WTC11 (cell line): Measurements from ENCODE around the gene FOXA2. TPM values are rescaled to one million over a fixed set of nuclear protein-coding genes. Genes with fewer than 3 reads are reported as not detected.
"Not testable (repeated sequence)": the region's sequence is repeated elsewhere in the genome, so short reads cannot be mapped to it uniquely, and the experiment has no call there.

ENCODE experiments used
- ATAC-seq: fragments of 200-7000 bp; cut with Tn5 transposase; 2 replicates; pipeline ENCODE4 v1.10.0; 2021; ENCODE audit warnings: mild to moderate bottlenecking, moderate library complexity
- CTCF ChIA-PET: fragments of 300-600 bp; sonication (Branson Sonifier 250); formaldehyde crosslinking; loops from one replicate; lab custom pipeline; 2021; ENCODE audit warnings: antibody characterized with exemption; lab: Charles Lee
- POLR2A ChIA-PET: fragments of 350-600 bp; sonication (Branson Sonifier 250); formaldehyde crosslinking; loops from one replicate; lab custom pipeline; 2021; ENCODE audit warnings: antibody characterized with exemption; lab: Charles Lee
- DNase-seq: peaks from one replicate; pipeline ENCODE4 v3.0.0; 2021; ENCODE audit warnings: low spot score
- H3K27ac Mint-ChIP-seq: 2 replicates; pipeline ENCODE4 v1.8.0; 2021; ENCODE audit warnings: mixed read lengths
- H3K27me3 Mint-ChIP-seq: 2 replicates; pipeline ENCODE4 v1.8.0; 2021; ENCODE audit warnings: low read depth, mild to moderate bottlenecking, moderate library complexity, mixed read lengths
- H3K36me3 Mint-ChIP-seq: 2 replicates; pipeline ENCODE4 v1.8.0; 2021; ENCODE audit warnings: mixed read lengths
- H3K4me1 Mint-ChIP-seq: 2 replicates; pipeline ENCODE4 v1.8.0; 2022; ENCODE audit warnings: mixed read lengths
- H3K4me3 Mint-ChIP-seq: 2 replicates; pipeline ENCODE4 v1.8.0; 2021; ENCODE audit warnings: mild to moderate bottlenecking, moderate library complexity, mixed read lengths
- H3K9me3 Mint-ChIP-seq: 2 replicates; pipeline ENCODE4 v1.8.0; 2021; ENCODE audit warnings: mixed read lengths
- CBFB ChIP-seq: sonication (generic); formaldehyde crosslinking; IDR thresholded peaks from 2 replicates; pipeline ENCODE4 v1.8.1; 2022; ENCODE audit warnings: mild to moderate bottlenecking, low read depth, missing genetic modification reagents
- CREM ChIP-seq: sonication (generic); formaldehyde crosslinking; IDR thresholded peaks from 2 replicates; pipeline ENCODE4 v1.8.1; 2022; ENCODE audit warnings: mild to moderate bottlenecking, missing genetic modification reagents, moderate library complexity
- FOXK1 ChIP-seq: sonication (generic); formaldehyde crosslinking; IDR thresholded peaks from 2 replicates; pipeline ENCODE4 v1.8.0; 2022; ENCODE audit warnings: mild to moderate bottlenecking, moderate library complexity, missing genetic modification reagents
- HMGA2 ChIP-seq: fragments of 250-450 bp; sonication (Bioruptor Pico); IDR thresholded peaks from 2 replicates; pipeline ENCODE4 v1.4.0; 2021; ENCODE audit warnings: mild to moderate bottlenecking, moderate library complexity
- NFE2L1 ChIP-seq: sonication (generic); formaldehyde crosslinking; IDR thresholded peaks from 2 replicates; pipeline ENCODE4 v1.8.1; 2023; ENCODE audit warnings: missing genetic modification reagents
- NR1H2 ChIP-seq: sonication (generic); formaldehyde crosslinking; IDR thresholded peaks from 2 replicates; pipeline ENCODE4 v1.9.0; 2021; ENCODE audit warnings: mild to moderate bottlenecking, moderate library complexity, missing genetic modification reagents
- RELA ChIP-seq: sonication (generic); formaldehyde crosslinking; IDR thresholded peaks from 2 replicates; pipeline ENCODE4 v1.8.1; 2022; ENCODE audit warnings: missing genetic modification reagents, mild to moderate bottlenecking, borderline replicate concordance
- ZNF138 ChIP-seq: sonication (generic); formaldehyde crosslinking; conservative IDR thresholded peaks from 2 replicates; pipeline ENCODE4 v1.8.1; 2022; ENCODE audit warnings: mild to moderate bottlenecking, moderate library complexity, missing genetic modification reagents
- total RNA-seq: library from RNA; stranded (reverse); gene quantifications from 3 replicates; pipeline ENCODE4 v1.2.3, GENCODE V29; 2021
- TF ChIP-seq, protein P1 (sequence below): fragments of 250-450 bp; sonication (Bioruptor Pico); IDR thresholded peaks from 2 replicates; pipeline ENCODE4 v1.9.0; 2021; ENCODE audit warnings: mild to moderate bottlenecking, borderline replicate concordance
- TF ChIP-seq, protein P2 (sequence below): sonication (generic); formaldehyde crosslinking; IDR thresholded peaks from 2 replicates; pipeline ENCODE4 v1.8.1; 2023; ENCODE audit warnings: mild to moderate bottlenecking, missing genetic modification reagents, moderate library complexity
- TF ChIP-seq, protein P3 (sequence below): sonication (generic); formaldehyde crosslinking; IDR thresholded peaks from 2 replicates; pipeline ENCODE4 v1.8.1; 2023; ENCODE audit warnings: mild to moderate bottlenecking, missing genetic modification reagents, moderate library complexity
- TF ChIP-seq, protein P4 (sequence below): fragments of 200-600 bp; IDR thresholded peaks from 2 replicates; pipeline ENCODE4 v1.8.0; 2022; ENCODE audit warnings: antibody characterized with exemption
- TF ChIP-seq, protein P5 (sequence below): sonication (generic); formaldehyde crosslinking; conservative IDR thresholded peaks from 2 replicates; pipeline ENCODE4 v1.8.1; 2023; ENCODE audit warnings: mild to moderate bottlenecking, low read depth, missing genetic modification reagents, moderate library complexity
- TF ChIP-seq, protein P6 (sequence below): sonication (generic); formaldehyde crosslinking; IDR thresholded peaks from 2 replicates; pipeline ENCODE4 v1.8.0; 2022; ENCODE audit warnings: mild to moderate bottlenecking, missing genetic modification reagents
- TF ChIP-seq, protein P7 (sequence below): sonication (generic); formaldehyde crosslinking; IDR thresholded peaks from 2 replicates; pipeline ENCODE4 v1.8.1; 2022; ENCODE audit warnings: missing genetic modification reagents, borderline replicate concordance

The FOXA2 gene
- total RNA-seq, 1 experiment from 2014 or later: 3.1 TPM

DNA sequence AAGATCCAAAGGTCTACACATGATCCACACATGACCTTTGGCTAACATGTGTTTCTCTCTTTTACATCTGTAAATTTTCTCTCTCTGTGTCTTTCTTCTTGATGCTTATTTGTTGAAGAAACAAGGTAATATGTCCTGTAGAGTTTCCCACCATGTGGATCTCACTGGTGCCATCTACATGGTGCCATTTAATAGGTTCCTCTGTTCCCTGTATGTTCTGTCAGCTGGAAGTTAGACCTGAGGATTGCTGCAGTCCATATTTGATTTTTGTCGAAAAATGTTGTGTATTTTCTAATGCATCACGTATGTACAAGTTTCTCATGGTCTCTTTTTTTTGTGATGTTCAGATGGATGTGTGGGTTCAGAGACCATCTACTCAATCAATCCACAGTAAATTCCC, 30.0 kb downstream of the FOXA2 start (continued):
- TF ChIP-seq, protein P1, sequence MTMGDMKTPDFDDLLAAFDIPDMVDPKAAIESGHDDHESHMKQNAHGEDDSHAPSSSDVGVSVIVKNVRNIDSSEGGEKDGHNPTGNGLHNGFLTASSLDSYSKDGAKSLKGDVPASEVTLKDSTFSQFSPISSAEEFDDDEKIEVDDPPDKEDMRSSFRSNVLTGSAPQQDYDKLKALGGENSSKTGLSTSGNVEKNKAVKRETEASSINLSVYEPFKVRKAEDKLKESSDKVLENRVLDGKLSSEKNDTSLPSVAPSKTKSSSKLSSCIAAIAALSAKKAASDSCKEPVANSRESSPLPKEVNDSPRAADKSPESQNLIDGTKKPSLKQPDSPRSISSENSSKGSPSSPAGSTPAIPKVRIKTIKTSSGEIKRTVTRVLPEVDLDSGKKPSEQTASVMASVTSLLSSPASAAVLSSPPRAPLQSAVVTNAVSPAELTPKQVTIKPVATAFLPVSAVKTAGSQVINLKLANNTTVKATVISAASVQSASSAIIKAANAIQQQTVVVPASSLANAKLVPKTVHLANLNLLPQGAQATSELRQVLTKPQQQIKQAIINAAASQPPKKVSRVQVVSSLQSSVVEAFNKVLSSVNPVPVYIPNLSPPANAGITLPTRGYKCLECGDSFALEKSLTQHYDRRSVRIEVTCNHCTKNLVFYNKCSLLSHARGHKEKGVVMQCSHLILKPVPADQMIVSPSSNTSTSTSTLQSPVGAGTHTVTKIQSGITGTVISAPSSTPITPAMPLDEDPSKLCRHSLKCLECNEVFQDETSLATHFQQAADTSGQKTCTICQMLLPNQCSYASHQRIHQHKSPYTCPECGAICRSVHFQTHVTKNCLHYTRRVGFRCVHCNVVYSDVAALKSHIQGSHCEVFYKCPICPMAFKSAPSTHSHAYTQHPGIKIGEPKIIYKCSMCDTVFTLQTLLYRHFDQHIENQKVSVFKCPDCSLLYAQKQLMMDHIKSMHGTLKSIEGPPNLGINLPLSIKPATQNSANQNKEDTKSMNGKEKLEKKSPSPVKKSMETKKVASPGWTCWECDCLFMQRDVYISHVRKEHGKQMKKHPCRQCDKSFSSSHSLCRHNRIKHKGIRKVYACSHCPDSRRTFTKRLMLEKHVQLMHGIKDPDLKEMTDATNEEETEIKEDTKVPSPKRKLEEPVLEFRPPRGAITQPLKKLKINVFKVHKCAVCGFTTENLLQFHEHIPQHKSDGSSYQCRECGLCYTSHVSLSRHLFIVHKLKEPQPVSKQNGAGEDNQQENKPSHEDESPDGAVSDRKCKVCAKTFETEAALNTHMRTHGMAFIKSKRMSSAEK (CRISPR knock-in tag): no peak
- no peak for TF ChIP-seq CBFB (CRISPR knock-in tag)
- TF ChIP-seq NR1H2 (CRISPR knock-in tag): no peak

DNA sequence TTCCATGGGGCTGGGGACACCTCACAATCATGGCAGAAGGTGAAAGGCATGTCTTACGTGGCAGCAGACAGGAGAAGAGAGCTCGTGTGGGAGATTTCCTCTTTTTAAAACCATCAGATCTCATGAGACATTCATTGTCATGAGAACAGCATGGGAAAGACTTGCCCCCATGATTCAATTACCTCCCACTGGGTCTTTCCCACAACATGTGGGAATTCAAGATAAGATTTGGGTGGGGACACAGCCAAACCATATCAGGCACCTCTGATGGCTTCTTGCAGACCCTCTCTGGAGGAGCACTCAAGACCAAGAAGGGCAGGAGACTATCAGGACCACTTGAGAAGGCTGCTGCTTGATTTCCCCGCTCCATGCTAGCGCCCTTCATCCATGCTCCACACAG, 33.9 kb downstream of the FOXA2 start:
- DNase-seq, H3K27ac Mint-ChIP-seq, H3K4me3 Mint-ChIP-seq, POLR2A ChIA-PET, ATAC-seq, H3K4me1 Mint-ChIP-seq: not testable (repeated sequence)
- peaks cover 19% of the 10 kb centered on the region for H3K36me3 Mint-ChIP-seq
- peaks cover 51% of the 10 kb centered on the region for H3K27me3 Mint-ChIP-seq
- CTCF ChIA-PET: interaction anchor here (1.1 kb wide), 1 partner anchor 35 kb away, joined by 3 read pairs; no protein-coding TSS in a partner anchor
- H3K9me3 Mint-ChIP-seq: peaks cover 34% of the 10 kb centered on the region

DNA sequence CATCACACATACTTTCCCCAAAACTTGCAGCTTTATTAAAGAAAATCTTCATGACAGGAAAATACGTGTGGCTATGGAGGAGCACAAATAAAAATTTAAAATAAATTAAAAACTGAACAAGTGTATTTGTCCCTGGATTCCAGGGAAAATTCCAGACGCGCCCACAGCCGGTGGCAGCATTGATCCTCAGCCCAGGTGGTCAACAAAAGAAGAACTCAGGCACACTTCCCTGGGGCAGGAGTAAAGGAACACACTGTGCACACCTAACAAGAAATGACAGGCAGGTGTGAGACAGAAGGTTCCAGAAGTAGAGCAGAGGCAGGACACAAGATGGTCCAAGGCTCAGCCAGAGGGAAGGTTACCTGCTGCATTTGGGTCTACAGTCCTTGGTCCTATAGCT, 36.3 kb downstream of the FOXA2 start:
- Mint-ChIP-seq H3K9me3 (peaks cover 20% of the 10 kb centered on the region), H3K27ac (no peak overlapping the region), H3K4me1 (peaks cover 5% of the 10 kb centered on the region), H3K4me3 (no peak overlapping the region), H3K27me3 (peaks cover 30% of the 10 kb centered on the region), H3K36me3 (peaks cover 10% of the 10 kb centered on the region)
- ATAC-seq: no peak
- ChIA-PET POLR2A (no interaction called here), CTCF (no interaction called here)
- no peak for DNase-seq
- TF ChIP-seq, protein P2, sequence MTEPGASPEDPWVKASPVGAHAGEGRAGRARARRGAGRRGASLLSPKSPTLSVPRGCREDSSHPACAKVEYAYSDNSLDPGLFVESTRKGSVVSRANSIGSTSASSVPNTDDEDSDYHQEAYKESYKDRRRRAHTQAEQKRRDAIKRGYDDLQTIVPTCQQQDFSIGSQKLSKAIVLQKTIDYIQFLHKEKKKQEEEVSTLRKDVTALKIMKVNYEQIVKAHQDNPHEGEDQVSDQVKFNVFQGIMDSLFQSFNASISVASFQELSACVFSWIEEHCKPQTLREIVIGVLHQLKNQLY: no peak
- no peak for TF ChIP-seq ZNF138
- no peak for TF ChIP-seq RELA (CRISPR knock-in tag)
- TF ChIP-seq FOXK1 (CRISPR knock-in tag): no peak
- TF ChIP-seq NFE2L1 (CRISPR knock-in tag): no peak
- TF ChIP-seq HMGA2 (CRISPR knock-in tag): no peak
- TF ChIP-seq, protein P3, sequence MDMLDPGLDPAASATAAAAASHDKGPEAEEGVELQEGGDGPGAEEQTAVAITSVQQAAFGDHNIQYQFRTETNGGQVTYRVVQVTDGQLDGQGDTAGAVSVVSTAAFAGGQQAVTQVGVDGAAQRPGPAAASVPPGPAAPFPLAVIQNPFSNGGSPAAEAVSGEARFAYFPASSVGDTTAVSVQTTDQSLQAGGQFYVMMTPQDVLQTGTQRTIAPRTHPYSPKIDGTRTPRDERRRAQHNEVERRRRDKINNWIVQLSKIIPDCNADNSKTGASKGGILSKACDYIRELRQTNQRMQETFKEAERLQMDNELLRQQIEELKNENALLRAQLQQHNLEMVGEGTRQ (CRISPR knock-in tag): no peak
- TF ChIP-seq, protein P4, sequence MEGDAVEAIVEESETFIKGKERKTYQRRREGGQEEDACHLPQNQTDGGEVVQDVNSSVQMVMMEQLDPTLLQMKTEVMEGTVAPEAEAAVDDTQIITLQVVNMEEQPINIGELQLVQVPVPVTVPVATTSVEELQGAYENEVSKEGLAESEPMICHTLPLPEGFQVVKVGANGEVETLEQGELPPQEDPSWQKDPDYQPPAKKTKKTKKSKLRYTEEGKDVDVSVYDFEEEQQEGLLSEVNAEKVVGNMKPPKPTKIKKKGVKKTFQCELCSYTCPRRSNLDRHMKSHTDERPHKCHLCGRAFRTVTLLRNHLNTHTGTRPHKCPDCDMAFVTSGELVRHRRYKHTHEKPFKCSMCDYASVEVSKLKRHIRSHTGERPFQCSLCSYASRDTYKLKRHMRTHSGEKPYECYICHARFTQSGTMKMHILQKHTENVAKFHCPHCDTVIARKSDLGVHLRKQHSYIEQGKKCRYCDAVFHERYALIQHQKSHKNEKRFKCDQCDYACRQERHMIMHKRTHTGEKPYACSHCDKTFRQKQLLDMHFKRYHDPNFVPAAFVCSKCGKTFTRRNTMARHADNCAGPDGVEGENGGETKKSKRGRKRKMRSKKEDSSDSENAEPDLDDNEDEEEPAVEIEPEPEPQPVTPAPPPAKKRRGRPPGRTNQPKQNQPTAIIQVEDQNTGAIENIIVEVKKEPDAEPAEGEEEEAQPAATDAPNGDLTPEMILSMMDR: no peak
- TF ChIP-seq CREM (CRISPR knock-in tag): no peak
- TF ChIP-seq, protein P5, sequence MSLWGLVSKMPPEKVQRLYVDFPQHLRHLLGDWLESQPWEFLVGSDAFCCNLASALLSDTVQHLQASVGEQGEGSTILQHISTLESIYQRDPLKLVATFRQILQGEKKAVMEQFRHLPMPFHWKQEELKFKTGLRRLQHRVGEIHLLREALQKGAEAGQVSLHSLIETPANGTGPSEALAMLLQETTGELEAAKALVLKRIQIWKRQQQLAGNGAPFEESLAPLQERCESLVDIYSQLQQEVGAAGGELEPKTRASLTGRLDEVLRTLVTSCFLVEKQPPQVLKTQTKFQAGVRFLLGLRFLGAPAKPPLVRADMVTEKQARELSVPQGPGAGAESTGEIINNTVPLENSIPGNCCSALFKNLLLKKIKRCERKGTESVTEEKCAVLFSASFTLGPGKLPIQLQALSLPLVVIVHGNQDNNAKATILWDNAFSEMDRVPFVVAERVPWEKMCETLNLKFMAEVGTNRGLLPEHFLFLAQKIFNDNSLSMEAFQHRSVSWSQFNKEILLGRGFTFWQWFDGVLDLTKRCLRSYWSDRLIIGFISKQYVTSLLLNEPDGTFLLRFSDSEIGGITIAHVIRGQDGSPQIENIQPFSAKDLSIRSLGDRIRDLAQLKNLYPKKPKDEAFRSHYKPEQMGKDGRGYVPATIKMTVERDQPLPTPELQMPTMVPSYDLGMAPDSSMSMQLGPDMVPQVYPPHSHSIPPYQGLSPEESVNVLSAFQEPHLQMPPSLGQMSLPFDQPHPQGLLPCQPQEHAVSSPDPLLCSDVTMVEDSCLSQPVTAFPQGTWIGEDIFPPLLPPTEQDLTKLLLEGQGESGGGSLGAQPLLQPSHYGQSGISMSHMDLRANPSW (CRISPR knock-in tag): no peak
- TF ChIP-seq, protein P6, sequence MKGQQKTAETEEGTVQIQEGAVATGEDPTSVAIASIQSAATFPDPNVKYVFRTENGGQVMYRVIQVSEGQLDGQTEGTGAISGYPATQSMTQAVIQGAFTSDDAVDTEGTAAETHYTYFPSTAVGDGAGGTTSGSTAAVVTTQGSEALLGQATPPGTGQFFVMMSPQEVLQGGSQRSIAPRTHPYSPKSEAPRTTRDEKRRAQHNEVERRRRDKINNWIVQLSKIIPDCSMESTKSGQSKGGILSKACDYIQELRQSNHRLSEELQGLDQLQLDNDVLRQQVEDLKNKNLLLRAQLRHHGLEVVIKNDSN (CRISPR knock-in tag): no peak
- TF ChIP-seq, protein P7, sequence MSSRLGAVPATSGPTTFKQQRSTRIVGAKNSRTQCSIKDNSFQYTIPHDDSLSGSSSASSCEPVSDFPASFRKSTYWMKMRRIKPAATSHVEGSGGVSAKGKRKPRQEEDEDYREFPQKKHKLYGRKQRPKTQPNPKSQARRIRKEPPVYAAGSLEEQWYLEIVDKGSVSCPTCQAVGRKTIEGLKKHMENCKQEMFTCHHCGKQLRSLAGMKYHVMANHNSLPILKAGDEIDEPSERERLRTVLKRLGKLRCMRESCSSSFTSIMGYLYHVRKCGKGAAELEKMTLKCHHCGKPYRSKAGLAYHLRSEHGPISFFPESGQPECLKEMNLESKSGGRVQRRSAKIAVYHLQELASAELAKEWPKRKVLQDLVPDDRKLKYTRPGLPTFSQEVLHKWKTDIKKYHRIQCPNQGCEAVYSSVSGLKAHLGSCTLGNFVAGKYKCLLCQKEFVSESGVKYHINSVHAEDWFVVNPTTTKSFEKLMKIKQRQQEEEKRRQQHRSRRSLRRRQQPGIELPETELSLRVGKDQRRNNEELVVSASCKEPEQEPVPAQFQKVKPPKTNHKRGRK (CRISPR knock-in tag): no peak
